H1 (cell line): ENCODE results near the gene PDCD7.

Experiments
- CBX5 ChIP-seq: fragments of 300-800, 300-1000 bp; sonication (generic); IDR thresholded peaks from 2 replicates; pipeline ENCODE4 v1.7.1; 2016; ENCODE audit warnings: antibody characterized with exemption, low read length, low read depth
- EP300 ChIP-seq, 2 experiments: IDR thresholded peaks; 1 replicate in 1 of 2; 2 replicates in 1 of 2; pipeline ENCODE4 v1.6.1; 2011 to 2012; ENCODE audit warnings: low read depth in 2 of 2, low read length in 2 of 2, mild to moderate bottlenecking in 2 of 2, borderline replicate concordance in 1 of 2, inconsistent platforms in 1 of 2, moderate library complexity in 1 of 2
- GABPA ChIP-seq: IDR thresholded peaks from 2 replicates; pipeline ENCODE4 v1.6.1; 2011; ENCODE audit warnings: mild to moderate bottlenecking, low read length, moderate library complexity, borderline replicate concordance; ENCODE audit not compliant: insufficient read depth
- GTF2F1 ChIP-seq: IDR thresholded peaks from 2 replicates; pipeline ENCODE4 v1.6.1; 2012; ENCODE audit warnings: low read depth, low read length, improper control_type of control experiment, borderline replicate concordance
- NANOG ChIP-seq: IDR thresholded peaks from 2 replicates; pipeline ENCODE4 v1.6.1; 2011; ENCODE audit warnings: low read length, low read depth, mild to moderate bottlenecking, inconsistent platforms; ENCODE audit not compliant: insufficient read depth, poor library complexity, severe bottlenecking
- PHF8 ChIP-seq: fragments of 200-600 bp; sonication (generic); conservative IDR thresholded peaks from 2 replicates; pipeline ENCODE4 v1.7.1; 2012; ENCODE audit warnings: low read depth, mild to moderate bottlenecking, inconsistent platforms, low read length, moderate library complexity
- POLR2A ChIP-seq, 2 experiments: IDR thresholded peaks; 1 replicate in 1 of 2; 2 replicates in 1 of 2; pipeline ENCODE4 v1.6.1; 2011; ENCODE audit warnings: low read depth in 2 of 2, low read length in 2 of 2, mild to moderate bottlenecking in 2 of 2; ENCODE audit errors: control extremely low read depth in 1 of 2
- RNF2 ChIP-seq: fragments of 200-900, 300-1000 bp; sonication (generic); IDR thresholded peaks from 2 replicates; pipeline ENCODE4 v1.7.1; 2016; ENCODE audit warnings: borderline replicate concordance, low read depth, mild to moderate bottlenecking, antibody characterized with exemption, low read length; ENCODE audit not compliant: poor library complexity, severe bottlenecking; ENCODE audit errors: missing control alignments
- SP2 ChIP-seq: IDR thresholded peaks from 2 replicates; pipeline ENCODE4 v1.6.1; 2012; ENCODE audit warnings: mild to moderate bottlenecking, low read length, inconsistent platforms
- TF ChIP-seq, protein P1 (sequence below), 3 experiments: IDR thresholded peaks; 1 replicate in 2 of 3; 2 replicates in 1 of 3; pipeline versions ENCODE4 v1.5.1 to v1.6.1; 2011; ENCODE audit warnings: low read length in 3 of 3, mild to moderate bottlenecking in 3 of 3, inconsistent platforms in 2 of 3, low read depth in 1 of 3, moderate library complexity in 1 of 3; ENCODE audit not compliant: insufficient read depth in 1 of 3; ENCODE audit errors: control extremely low read depth in 1 of 3
- TF ChIP-seq, protein P2 (sequence below): IDR thresholded peaks from 2 replicates; pipeline ENCODE4 v1.6.1; 2011; ENCODE audit warnings: low read length, improper control_type of control experiment

DNA sequence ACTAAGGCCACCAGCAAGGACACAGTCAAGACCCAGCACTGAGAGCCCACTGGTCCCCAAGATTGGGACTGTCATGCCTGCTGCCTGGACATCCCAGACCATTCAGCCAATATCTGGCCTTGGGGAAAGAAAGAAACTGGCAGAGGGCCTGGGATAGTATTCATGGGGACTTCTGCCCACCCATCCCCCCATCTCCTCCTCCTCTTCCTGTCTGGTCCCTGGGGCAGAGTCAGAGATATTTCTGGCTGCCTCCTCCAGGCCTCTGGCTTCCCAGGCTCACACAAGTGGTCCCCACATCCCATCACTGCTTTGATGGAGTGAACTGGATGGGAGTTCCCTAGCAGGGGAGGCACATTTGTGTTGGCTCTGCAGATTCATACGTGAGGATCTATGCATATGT lies 61.6 kb downstream of the PDCD7 start:
- no peak for TF ChIP-seq RNF2
- no peak for TF ChIP-seq CBX5
- TF ChIP-seq, protein P1, sequence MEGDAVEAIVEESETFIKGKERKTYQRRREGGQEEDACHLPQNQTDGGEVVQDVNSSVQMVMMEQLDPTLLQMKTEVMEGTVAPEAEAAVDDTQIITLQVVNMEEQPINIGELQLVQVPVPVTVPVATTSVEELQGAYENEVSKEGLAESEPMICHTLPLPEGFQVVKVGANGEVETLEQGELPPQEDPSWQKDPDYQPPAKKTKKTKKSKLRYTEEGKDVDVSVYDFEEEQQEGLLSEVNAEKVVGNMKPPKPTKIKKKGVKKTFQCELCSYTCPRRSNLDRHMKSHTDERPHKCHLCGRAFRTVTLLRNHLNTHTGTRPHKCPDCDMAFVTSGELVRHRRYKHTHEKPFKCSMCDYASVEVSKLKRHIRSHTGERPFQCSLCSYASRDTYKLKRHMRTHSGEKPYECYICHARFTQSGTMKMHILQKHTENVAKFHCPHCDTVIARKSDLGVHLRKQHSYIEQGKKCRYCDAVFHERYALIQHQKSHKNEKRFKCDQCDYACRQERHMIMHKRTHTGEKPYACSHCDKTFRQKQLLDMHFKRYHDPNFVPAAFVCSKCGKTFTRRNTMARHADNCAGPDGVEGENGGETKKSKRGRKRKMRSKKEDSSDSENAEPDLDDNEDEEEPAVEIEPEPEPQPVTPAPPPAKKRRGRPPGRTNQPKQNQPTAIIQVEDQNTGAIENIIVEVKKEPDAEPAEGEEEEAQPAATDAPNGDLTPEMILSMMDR (IDR thresholded peaks at IDR 0.05; ENCODE audit: control extremely low read depth in 1 of 3, insufficient read depth in 1 of 3, low read depth in 1 of 3, low read length in 3 of 3) = no peak
- TF ChIP-seq, protein P2, sequence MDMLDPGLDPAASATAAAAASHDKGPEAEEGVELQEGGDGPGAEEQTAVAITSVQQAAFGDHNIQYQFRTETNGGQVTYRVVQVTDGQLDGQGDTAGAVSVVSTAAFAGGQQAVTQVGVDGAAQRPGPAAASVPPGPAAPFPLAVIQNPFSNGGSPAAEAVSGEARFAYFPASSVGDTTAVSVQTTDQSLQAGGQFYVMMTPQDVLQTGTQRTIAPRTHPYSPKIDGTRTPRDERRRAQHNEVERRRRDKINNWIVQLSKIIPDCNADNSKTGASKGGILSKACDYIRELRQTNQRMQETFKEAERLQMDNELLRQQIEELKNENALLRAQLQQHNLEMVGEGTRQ = no peak
- no peak for TF ChIP-seq NANOG
- no peak for TF ChIP-seq GTF2F1
- TF ChIP-seq EP300 (IDR thresholded peaks at IDR 0.05; ENCODE audit: borderline replicate concordance in 1 of 2, low read depth in 2 of 2, low read length in 2 of 2) = no peak
- no peak for TF ChIP-seq PHF8
- TF ChIP-seq POLR2A (IDR thresholded peaks at IDR 0.05; ENCODE audit: control extremely low read depth in 1 of 2, low read depth in 2 of 2, low read length in 2 of 2) = no peak
- TF ChIP-seq SP2 = no peak
- TF ChIP-seq GABPA = no peak
